Activated CD4-positive, alpha-beta T cell treated with anti-CD3 and anti-CD28 coated beads, Interleukin-10, Interleukin-2, amounts not matched to agents 100 ng/mL and 50 ng/mL, durations not matched to agents 16 hours and 8 hours (primary cell): ENCODE data around the gene MICALL2.
"Not testable (repeated sequence)": the region's sequence is repeated elsewhere in the genome, so short reads cannot be mapped to it uniquely, and the experiment has no call there.

Source experiments
- DNase-seq: peaks from one replicate; pipeline ENCODE4 v3.0.0-alpha.2; 2020

Gene MICALL2

GRCh38 chr7:1447112-1447511 is 12.2 kb downstream of the MICALL2 start:
- DNase-seq: no peak

GRCh38 chr7:1446620-1447032 is 12.6 kb downstream of the MICALL2 start:
- DNase-seq: no peak

GRCh38 chr7:1446026-1446425 is 13.2 kb downstream of the MICALL2 start:
- DNase-seq: not testable (repeated sequence)

GRCh38 chr7:1445341-1445740 is 13.9 kb downstream of the MICALL2 start:
- no peak for DNase-seq

GRCh38 chr7:1444925-1445322 is 14.3 kb downstream of the MICALL2 start:
- no peak for DNase-seq

- DNase-seq: no peak
Observed at GRCh38 chr7:1444214-1444924, 14.9 kb downstream of the MICALL2 start.

GRCh38 chr7:1443587-1444200 is 15.6 kb downstream of the MICALL2 start:
- DNase-seq: not testable (repeated sequence)

GRCh38 chr7:1442355-1443124 is 16.7 kb downstream of the MICALL2 start:
- DNase-seq: no peak

GRCh38 chr7:1441615-1442354 is 17.5 kb downstream of the MICALL2 start:
- DNase-seq: no peak

- DNase-seq: no peak
Observed at GRCh38 chr7:1440620-1441019, 18.6 kb downstream of the MICALL2 start.

- DNase-seq: no peak
Observed at GRCh38 chr7:1439373-1440363, 19.6 kb downstream of the MICALL2 start.

- no peak for DNase-seq
Observed at GRCh38 chr7:1438821-1439220, 20.4 kb downstream of the MICALL2 start.

- DNase-seq: no peak
Observed at GRCh38 chr7:1438208-1438607, 21.1 kb downstream of the MICALL2 start.

- no peak for DNase-seq
Observed at GRCh38 chr7:1437155-1437880, 22.0 kb downstream of the MICALL2 start.

- no peak for DNase-seq
Observed at GRCh38 chr7:1436608-1437007, 22.7 kb downstream of the MICALL2 start.

- no peak for DNase-seq
Observed at GRCh38 chr7:1434891-1435670, 24.2 kb downstream of the MICALL2 start.

GRCh38 chr7:1434165-1434718 is 25.0 kb downstream of the MICALL2 start:
- DNase-seq: no peak

- no peak for DNase-seq
Observed at GRCh38 chr7:1433128-1433920, 25.9 kb downstream of the MICALL2 start.

- peak; percentile 81 for DNase-seq
Observed at GRCh38 chr7:1432411-1433082, 26.7 kb downstream of the MICALL2 start.
